Measurements from ENCODE around the gene HYCC2.
"Not testable (repeated sequence)": the region's sequence is repeated elsewhere in the genome, so short reads cannot be mapped to it uniquely, and the experiment has no call there.

HYCC2 gene

GRCh38 chr2:201070948-201071478 lies 458 bp downstream of the HYCC2 start:
- no peak for DNase-seq

GRCh38 chr2:201064797-201065329 lies 6.6 kb downstream of the HYCC2 start:
- DNase-seq = no peak

GRCh38 chr2:201063516-201063915 lies 8.0 kb downstream of the HYCC2 start:
- DNase-seq = not testable (repeated sequence)

- DNase-seq = no peak
Measured at GRCh38 chr2:201059961-201060755, 11.3 kb downstream of the HYCC2 start.

- no peak for DNase-seq
Measured at GRCh38 chr2:201058914-201059313, 12.6 kb downstream of the HYCC2 start.

- no peak for DNase-seq
Measured at GRCh38 chr2:201057715-201058248, 13.7 kb downstream of the HYCC2 start.

- no peak for DNase-seq
Measured at GRCh38 chr2:201057087-201057521, 14.4 kb downstream of the HYCC2 start.

- no peak for DNase-seq
Measured at GRCh38 chr2:201049455-201049854, 22.0 kb downstream of the HYCC2 start.

- no peak for DNase-seq
Measured at GRCh38 chr2:201046881-201047280, 24.6 kb downstream of the HYCC2 start.

GRCh38 chr2:201043050-201043449 lies 28.4 kb downstream of the HYCC2 start:
- not testable (repeated sequence) for DNase-seq

GRCh38 chr2:201042451-201042850 lies 29.0 kb downstream of the HYCC2 start:
- DNase-seq = not testable (repeated sequence)

- DNase-seq = no peak
Measured at GRCh38 chr2:201040867-201041628, 30.4 kb downstream of the HYCC2 start.

GRCh38 chr2:201038855-201039254 lies 32.6 kb downstream of the HYCC2 start:
- DNase-seq = no peak

GRCh38 chr2:201038361-201038760 lies 33.1 kb downstream of the HYCC2 start:
- DNase-seq = not testable (repeated sequence)

GRCh38 chr2:201034355-201034754 lies 37.1 kb downstream of the HYCC2 start:
- not testable (repeated sequence) for DNase-seq

- no peak for DNase-seq
Measured at GRCh38 chr2:201024518-201024917, 47.0 kb downstream of the HYCC2 start.

- no peak for DNase-seq
Measured at GRCh38 chr2:201021914-201022313, 49.6 kb downstream of the HYCC2 start.
